Smooth muscle cell (in vitro differentiated cells): ENCODE measurements around the gene ANKRD27. TPM values are rescaled to one million over a fixed set of nuclear protein-coding genes. Genes with fewer than 3 reads are reported as not detected.
A peak's percentile ranks its signal among the peaks of the same experiment; 100 is the strongest.

ENCODE experiments used
- DNase-seq: peaks from one replicate; lab custom pipeline; 2025; ENCODE audit not compliant: unreplicated experiment; lab: John Stamatoyannopoulos, UW
- H2AFZ ChIP-seq: fragments of 200-600 bp; sonication (generic); 2 replicates; pipeline ENCODE4 v1.6.0; 2016; ENCODE audit warnings: antibody characterized with exemption, low read depth, mild to moderate bottlenecking
- H3F3A ChIP-seq: fragments of 200-600 bp; sonication (generic); 2 replicates; pipeline ENCODE4 v1.6.0; 2017; ENCODE audit warnings: antibody characterized with exemption, low read depth
- H3K27ac ChIP-seq: fragments of 200-600 bp; sonication (generic); 2 replicates; pipeline ENCODE4 v1.5.1; 2016; ENCODE audit warnings: low read depth, mild to moderate bottlenecking
- H3K27me3 ChIP-seq: fragments of 200-600 bp; sonication (generic); 2 replicates; pipeline ENCODE4 v1.6.1; 2016; ENCODE audit warnings: low read depth, mild to moderate bottlenecking
- H3K36me3 ChIP-seq: fragments of 200-600 bp; sonication (generic); 2 replicates; pipeline ENCODE4 v1.5.1; 2016; ENCODE audit warnings: low read depth
- H3K4me1 ChIP-seq: fragments of 200-600 bp; sonication (generic); 2 replicates; pipeline ENCODE4 v1.5.1; 2016; ENCODE audit warnings: low read depth
- H3K4me2 ChIP-seq: fragments of 200-600 bp; sonication (generic); 2 replicates; pipeline ENCODE4 v1.6.0; 2016; ENCODE audit warnings: mild to moderate bottlenecking
- H3K4me3 ChIP-seq: fragments of 200-600 bp; sonication (generic); 2 replicates; pipeline ENCODE4 v1.5.1; 2016; ENCODE audit warnings: mild to moderate bottlenecking
- H3K79me2 ChIP-seq: fragments of 200-600 bp; sonication (generic); 2 replicates; pipeline ENCODE4 v1.6.0; 2016; ENCODE audit warnings: low read depth, mild to moderate bottlenecking
- H3K9ac ChIP-seq: fragments of 200-600 bp; sonication (generic); 2 replicates; pipeline ENCODE4 v1.6.0; 2016; ENCODE audit warnings: low read depth
- H3K9me3 ChIP-seq: fragments of 200-600 bp; sonication (generic); replicated peaks from 2 replicates; pipeline ENCODE4 v1.5.1; 2016; ENCODE audit warnings: low read depth
- H4K20me1 ChIP-seq: fragments of 200-600 bp; sonication (generic); 2 replicates; pipeline ENCODE4 v1.6.0; 2016; ENCODE audit warnings: low read depth
- WGBS: methylation state at CpG from one replicate; pipeline ENCODE4 v1.1.7; 2016; ENCODE audit warnings: low lambda C conversion rate; 5-methylcytosine and 5-hydroxymethylcytosine counted together
- polyA plus RNA-seq: library from polyadenylated mRNA; unstranded; fragments of >200 nt; fragmentation: Nextera tagmentation; extraction: Ambion mirVana; gene quantifications from 2 replicates; pipeline ENCODE4 v1.2.1, GENCODE V29; 2016
- total RNA-seq: library from RNA; depleted of rRNA; stranded (reverse); fragments of >200 nt; gene quantifications from 2 replicates; pipeline ENCODE4 v1.2.3, GENCODE V29; 2014
- TF ChIP-seq, protein P1 (sequence below): fragments of 200-600 bp; sonication (generic); IDR thresholded peaks from 2 replicates; pipeline ENCODE4 v1.5.1; 2017; ENCODE audit warnings: borderline replicate concordance, mild to moderate bottlenecking, antibody characterized with exemption; ENCODE audit not compliant: insufficient read depth, poor library complexity, severe bottlenecking

Gene ANKRD27
- total and polyA plus RNA-seq, 2 experiments from 2014 or later: 7.7 to 19.7 TPM

DNA sequence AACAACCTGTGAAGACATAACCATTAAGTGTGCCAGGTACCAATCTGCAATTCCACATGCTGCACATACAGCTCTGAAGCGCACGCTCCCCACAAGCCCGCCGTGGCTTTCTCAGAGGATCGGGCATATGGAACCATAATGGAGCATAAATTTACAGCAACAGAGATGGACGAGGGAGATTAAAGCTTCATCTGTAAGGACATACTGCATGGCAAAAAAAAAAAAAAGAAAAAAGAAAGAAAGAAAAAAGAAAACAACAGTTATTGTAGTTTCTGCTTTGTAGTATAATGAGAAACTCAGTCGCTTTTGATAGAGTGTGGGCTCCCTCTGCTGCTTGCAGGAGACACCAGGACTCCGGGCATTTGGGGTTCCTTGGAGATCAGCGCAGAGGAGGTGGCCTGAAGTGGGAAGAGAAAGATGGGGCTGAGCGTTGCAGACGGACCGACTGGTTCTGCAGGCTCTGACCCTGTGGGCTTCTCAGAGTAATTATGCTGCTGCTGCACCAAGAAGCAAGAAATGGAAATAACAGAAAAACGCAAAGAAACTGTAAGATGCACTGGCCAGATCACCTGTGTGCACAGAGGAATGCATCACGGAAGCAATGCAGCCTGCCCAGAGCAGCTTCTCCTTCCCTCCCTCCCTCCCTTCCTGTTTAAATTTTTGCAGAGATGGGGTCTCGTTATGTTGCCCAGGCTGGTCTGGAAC, 104.7 kb downstream of the ANKRD27 start:
- Histone ChIP-seq H3F3A (no peaks in the 10 kb centered on the region), H3K27ac (no peak overlapping the region), H3K36me3 (no peaks in the 10 kb centered on the region), H4K20me1 (no peaks in the 10 kb centered on the region), H3K4me2 (no peak overlapping the region), H3K79me2 (no peaks in the 10 kb centered on the region), H3K9ac (no peak overlapping the region), H2AFZ (no peak overlapping the region), H3K9me3 (no peaks in the 10 kb centered on the region), H3K4me3 (no peak overlapping the region), H3K4me1 (no peaks in the 10 kb centered on the region), H3K27me3 (peaks cover 7% of the 10 kb centered on the region)
- WGBS: 51% methylated on average over 14 of the region's 15 CpGs
- TF ChIP-seq, protein P1, sequence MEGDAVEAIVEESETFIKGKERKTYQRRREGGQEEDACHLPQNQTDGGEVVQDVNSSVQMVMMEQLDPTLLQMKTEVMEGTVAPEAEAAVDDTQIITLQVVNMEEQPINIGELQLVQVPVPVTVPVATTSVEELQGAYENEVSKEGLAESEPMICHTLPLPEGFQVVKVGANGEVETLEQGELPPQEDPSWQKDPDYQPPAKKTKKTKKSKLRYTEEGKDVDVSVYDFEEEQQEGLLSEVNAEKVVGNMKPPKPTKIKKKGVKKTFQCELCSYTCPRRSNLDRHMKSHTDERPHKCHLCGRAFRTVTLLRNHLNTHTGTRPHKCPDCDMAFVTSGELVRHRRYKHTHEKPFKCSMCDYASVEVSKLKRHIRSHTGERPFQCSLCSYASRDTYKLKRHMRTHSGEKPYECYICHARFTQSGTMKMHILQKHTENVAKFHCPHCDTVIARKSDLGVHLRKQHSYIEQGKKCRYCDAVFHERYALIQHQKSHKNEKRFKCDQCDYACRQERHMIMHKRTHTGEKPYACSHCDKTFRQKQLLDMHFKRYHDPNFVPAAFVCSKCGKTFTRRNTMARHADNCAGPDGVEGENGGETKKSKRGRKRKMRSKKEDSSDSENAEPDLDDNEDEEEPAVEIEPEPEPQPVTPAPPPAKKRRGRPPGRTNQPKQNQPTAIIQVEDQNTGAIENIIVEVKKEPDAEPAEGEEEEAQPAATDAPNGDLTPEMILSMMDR: peak; percentile 76
- no peak for DNase-seq

DNA sequence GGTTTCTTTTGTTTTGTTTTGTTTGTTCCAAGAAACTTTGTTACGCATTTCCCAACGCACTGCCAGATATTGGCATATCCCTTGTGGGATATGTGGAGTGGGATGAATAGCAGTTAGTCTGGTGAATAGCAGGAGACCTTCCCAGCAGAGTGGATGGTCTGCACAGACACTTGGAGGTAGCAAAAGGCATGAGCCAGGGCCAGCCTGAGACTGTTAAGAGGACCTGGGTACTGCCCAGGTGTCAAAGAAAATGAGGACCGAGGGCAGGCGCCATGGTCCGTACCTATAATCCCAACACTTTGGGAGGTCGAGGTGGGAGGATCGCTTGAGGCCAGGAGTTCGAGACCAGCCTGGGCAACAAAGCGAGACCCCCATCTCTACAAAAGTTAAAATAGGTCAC, 107.5 kb downstream of the ANKRD27 start:
- no peak for DNase-seq
- 90% methylated on average over 9 of the region's 9 CpGs for WGBS

DNA sequence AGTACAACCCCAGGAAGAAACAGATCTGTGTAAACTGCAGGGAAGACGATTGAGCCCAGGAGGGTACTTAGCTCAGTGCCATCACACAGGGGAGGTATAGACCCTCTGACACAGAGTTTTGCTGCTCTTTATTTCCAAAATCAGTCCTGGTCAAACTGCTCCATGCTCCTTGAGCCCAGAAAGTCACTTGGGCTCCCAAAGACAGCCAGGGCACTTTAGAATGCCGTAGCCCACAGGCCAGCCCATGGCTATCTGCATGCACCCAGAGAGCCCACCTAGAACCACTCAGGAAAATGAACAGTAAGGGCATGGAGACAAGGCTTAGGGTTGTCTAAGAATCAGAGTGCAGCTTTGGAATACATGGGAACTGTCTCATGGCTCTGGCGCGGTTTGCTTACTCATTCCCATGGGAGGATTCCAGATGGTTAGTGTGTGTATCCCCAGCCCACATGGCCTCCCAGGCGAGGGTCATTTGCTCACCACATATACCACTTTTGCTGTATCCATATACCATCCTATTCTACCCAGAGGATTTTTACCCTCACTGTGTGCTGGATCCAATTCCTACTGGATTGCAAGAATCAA, 108.6 kb downstream of the ANKRD27 start:
- DNase-seq: no peak
- H3K9ac ChIP-seq: no peak overlapping the region
- no peaks in the 10 kb centered on the region for H3K79me2 ChIP-seq
- H3K27ac ChIP-seq: no peak overlapping the region
- no peak overlapping the region for H3K4me2 ChIP-seq
- H2AFZ ChIP-seq: no peak overlapping the region
- 61% methylated on average over 5 of the region's 5 CpGs for WGBS
- no peaks in the 10 kb centered on the region for H3K36me3 ChIP-seq
- peaks cover 7% of the 10 kb centered on the region for H3K27me3 ChIP-seq
- no peaks in the 10 kb centered on the region for H3F3A ChIP-seq
- H3K4me3 ChIP-seq: no peak overlapping the region
- H4K20me1 ChIP-seq: no peaks in the 10 kb centered on the region
- no peaks in the 10 kb centered on the region for H3K4me1 ChIP-seq
- TF ChIP-seq, protein P1: no peak
- no peaks in the 10 kb centered on the region for H3K9me3 ChIP-seq

More for the DNA sequence above, 107.5 kb downstream of the ANKRD27 start:
- H3K79me2 ChIP-seq: no peaks in the 10 kb centered on the region
- TF ChIP-seq, protein P1: no peak
- no peak overlapping the region for H3K9ac ChIP-seq
- no peak overlapping the region for H3K27ac ChIP-seq
- no peaks in the 10 kb centered on the region for H3K4me1 ChIP-seq
- H3K4me2 ChIP-seq: no peak overlapping the region
- H3K9me3 ChIP-seq: no peaks in the 10 kb centered on the region
- H4K20me1 ChIP-seq: no peaks in the 10 kb centered on the region
- no peak overlapping the region for H3K4me3 ChIP-seq
- H3F3A ChIP-seq: no peaks in the 10 kb centered on the region
- H3K36me3 ChIP-seq: no peaks in the 10 kb centered on the region
- H2AFZ ChIP-seq: no peak overlapping the region
- H3K27me3 ChIP-seq: peaks cover 7% of the 10 kb centered on the region
